ENCODE measurements around the gene DLGAP1. TPM values are rescaled to one million over a fixed set of nuclear protein-coding genes. Genes with fewer than 3 reads are reported as not detected.

Gene DLGAP1
- total and polyA plus RNA-seq, 2 of the 8 experiments (the other 6 are each of a cell fraction or from before 2014, with no cell fraction given): 11.8 to 16.9 TPM

DNA sequence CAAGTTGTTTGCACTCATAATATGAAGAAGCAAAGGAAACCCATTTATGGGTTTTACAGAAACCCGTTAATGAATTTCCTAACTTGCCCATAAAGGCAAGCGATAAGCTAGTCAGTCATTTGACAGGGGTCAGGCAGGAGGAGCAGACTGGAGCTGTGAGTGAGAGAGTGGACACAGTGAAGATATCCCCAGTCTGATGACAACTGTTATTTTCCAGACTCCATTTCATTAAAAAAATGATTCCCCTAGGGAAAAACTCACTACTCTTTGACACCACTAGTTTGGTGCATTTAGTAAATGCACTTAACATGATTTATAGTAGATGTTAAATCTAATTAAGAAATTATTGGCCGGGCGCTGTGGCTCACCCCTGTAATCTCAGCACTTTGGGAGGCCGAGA lies 924.3 kb downstream of the DLGAP1 start:
- no peaks in the 10 kb centered on the region for H3K36me3 ChIP-seq (ENCODE audit: control insufficient read depth in 2 of 4, insufficient read depth in 4 of 4, low read length in 3 of 4)
- H3K79me1 ChIP-seq (ENCODE audit: low read depth, low read length): no peaks in the 10 kb centered on the region
- no peak for DNase-seq (ENCODE audit: low read depth in 1 of 2, low spot score in 2 of 2)
- H3K14ac ChIP-seq (ENCODE audit: insufficient read length): no peak overlapping the region
- H3K27me3 ChIP-seq (replicated peaks in 1 of 4; ENCODE audit: control insufficient read depth in 3 of 4, extremely low read depth in 1 of 4, insufficient read depth in 3 of 4, low read length in 3 of 4): no peaks in the 10 kb centered on the region
- CTCF ChIA-PET (ENCODE audit: partially characterized antibody): interaction anchor here (0.6 to 1.8 kb wide), 5 partner anchors 23 to 136 kb away, joined by 3 to 7 read pairs (median 3); no protein-coding TSS in a partner anchor
- no peaks in the 10 kb centered on the region for H3K9me3 ChIP-seq (ENCODE audit: insufficient read depth in 2 of 2, low read depth in 1 of 2, low read length in 1 of 2)
- H2BK120ac ChIP-seq (replicated peaks; ENCODE audit: low read depth, low read length): no peak overlapping the region
- H2BK20ac ChIP-seq (ENCODE audit: low read length): no peak overlapping the region
- H2BK12ac ChIP-seq (ENCODE audit: low read depth, low read length): no peak overlapping the region
- no peak overlapping the region for H2BK5ac ChIP-seq (ENCODE audit: low read depth, low read length)
- POLR2A ChIA-PET (ENCODE audit: partially characterized antibody): no interaction called here
- no peaks in the 10 kb centered on the region for H4K20me1 ChIP-seq (replicated peaks in 1 of 2; ENCODE audit: control insufficient read depth in 1 of 2, insufficient read depth in 2 of 2, low read length in 2 of 2)
- H3K56ac ChIP-seq (replicated peaks; ENCODE audit: insufficient read length, low read depth, low read length): no peak overlapping the region
- H3K4me1 ChIP-seq (replicated peaks in 1 of 4; ENCODE audit: control insufficient read depth in 3 of 4, insufficient read depth in 4 of 4, low read length in 3 of 4): peaks cover 5 to 21% (median 16%) of the 10 kb centered on the region in 4 experiments
- H4K5ac ChIP-seq (ENCODE audit: insufficient read length, low read depth, low read length): no peak overlapping the region
- H3K79me2 ChIP-seq (ENCODE audit: control insufficient read depth in 1 of 2, insufficient read depth in 2 of 2, low read length in 2 of 2): no peaks in the 10 kb centered on the region
- WGBS, 2 experiments (ENCODE audit: extremely low coverage in 1 of 2, insufficient coverage in 1 of 2, insufficient read length in 1 of 2, insufficient replicate concordance in 2 of 2, low coverage in 1 of 2, low lambda C conversion rate in 2 of 2, missing lambda C conversion rate in 1 of 2): 97% methylated on average over 5 of the region's 5 CpGs; no CpG with 5 or more reads in 1 of the 2 experiments
- H3K4me2 ChIP-seq (ENCODE audit: insufficient read depth in 1 of 2, low read depth in 2 of 2, low read length in 2 of 2): no peak overlapping the region
- no peak overlapping the region for H3K27ac ChIP-seq (ENCODE audit: low read depth, low read length)
- H4K8ac ChIP-seq (ENCODE audit: extremely low read depth, insufficient read depth, low read length): no peak overlapping the region
- H3K23me2 ChIP-seq (ENCODE audit: low read depth, low read length): no peaks in the 10 kb centered on the region; the same call in 1 of the 2 replicates
- H3K9ac ChIP-seq (replicated peaks in 1 of 4; ENCODE audit: extremely low read depth in 1 of 4, low read depth in 3 of 4, low read length in 3 of 4): no peak overlapping the region
- no peak overlapping the region for H2BK15ac ChIP-seq (ENCODE audit: low read length)
- no peak overlapping the region for H2AK5ac ChIP-seq (ENCODE audit: low read depth, low read length)
- FAIRE-seq: no peak
- H3K18ac ChIP-seq (ENCODE audit: extremely low read depth, low read length): no peak overlapping the region
- H3K4ac ChIP-seq (replicated peaks; ENCODE audit: insufficient read length, low read depth, low read length): no peak overlapping the region
- no peak overlapping the region for H4K91ac ChIP-seq (replicated peaks; ENCODE audit: insufficient read length, low read length)
- TF ChIP-seq RBBP5 (IDR thresholded peaks at IDR 0.05; ENCODE audit: borderline replicate concordance, low read depth, low read length) (no peak), SUZ12 (IDR thresholded peaks at IDR 0.05; ENCODE audit: low read length) (no peak), CREB1 (IDR thresholded peaks at IDR 0.05) (no peak), SAP30 (IDR thresholded peaks at IDR 0.05; ENCODE audit: insufficient read depth, insufficient replicate concordance, low read length) (no peak), SP4 (IDR thresholded peaks at IDR 0.05; ENCODE audit: low read length) (no peak), TAF7 (optimal IDR thresholded peaks at IDR 0.05; ENCODE audit: borderline replicate concordance, low read depth, low read length) (no peak), EP300 (IDR thresholded peaks at IDR 0.05; ENCODE audit: borderline replicate concordance in 1 of 2, low read depth in 2 of 2, low read length in 2 of 2) (no peak)
- no peak overlapping the region for H2AFZ ChIP-seq (ENCODE audit: low read length)
- H3K23ac ChIP-seq (ENCODE audit: insufficient read length): no peak overlapping the region
- no peak overlapping the region for H3K4me3 ChIP-seq (ENCODE audit: extremely low read depth in 1 of 4, insufficient read depth in 2 of 4, low read depth in 3 of 4, low read length in 4 of 4)
